H1 (cell line): ENCODE measurements around the gene IL5RA. TPM values are rescaled to one million over a fixed set of nuclear protein-coding genes. Genes with fewer than 3 reads are reported as not detected.

Source experiments
- CTCF ChIA-PET: fragments of 300-600 bp; sonication (Branson Sonifier 250); formaldehyde crosslinking; loops from one replicate; lab custom pipeline; 2021; ENCODE audit not compliant: partially characterized antibody; lab: Charles Lee
- POLR2A ChIA-PET: fragments of 300-600 bp; sonication (Branson Sonifier 250); formaldehyde crosslinking; loops from one replicate; lab custom pipeline; 2021; ENCODE audit warnings: inconsistent platforms; ENCODE audit not compliant: partially characterized antibody; lab: Charles Lee
- DNase-seq, 2 experiments: peaks; one replicate each; pipeline versions ENCODE4 v3.0.0 to v3.0.0-alpha.2; 2010 to 2022; ENCODE audit warnings: low spot score in 2 of 2, low read depth in 1 of 2, mixed read lengths in 1 of 2
- FAIRE-seq: peaks from 2 replicates; lab custom pipeline; 2011; peaks lifted over from hg19 to GRCh38; lab: Jason Lieb, UNC
- H2AFZ ChIP-seq: 2 replicates; pipeline ENCODE4 v1.8.1; 2012; ENCODE audit warnings: low read length, inconsistent platforms
- H2AK5ac ChIP-seq: 2 replicates; pipeline ENCODE4 v1.6.1; 2013; ENCODE audit warnings: low read depth, low read length
- H2BK120ac ChIP-seq: replicated peaks from 2 replicates; pipeline ENCODE3; 2013; ENCODE audit warnings: low read depth, low read length, inconsistent platforms
- H2BK12ac ChIP-seq: 2 replicates; pipeline ENCODE4 v1.6.1; 2013; ENCODE audit warnings: low read depth, low read length
- H2BK15ac ChIP-seq: 2 replicates; pipeline ENCODE4 v1.6.1; 2013; ENCODE audit warnings: low read length
- H2BK20ac ChIP-seq: 2 replicates; pipeline ENCODE4 v1.6.1; 2013; ENCODE audit warnings: low read length
- H2BK5ac ChIP-seq: 2 replicates; pipeline ENCODE4 v1.6.1; 2013; ENCODE audit warnings: low read depth, low read length
- H3K14ac ChIP-seq: 2 replicates; pipeline ENCODE4 v1.6.1; 2013; ENCODE audit warnings: inconsistent platforms; ENCODE audit not compliant: insufficient read length
- H3K18ac ChIP-seq: 2 replicates; pipeline ENCODE4 v1.6.1; 2013; ENCODE audit warnings: low read length; ENCODE audit errors: extremely low read depth
- H3K23ac ChIP-seq: 2 replicates; pipeline ENCODE4 v1.6.1; 2013; ENCODE audit warnings: inconsistent platforms; ENCODE audit not compliant: insufficient read length
- H3K23me2 ChIP-seq: 2 replicates; pipeline ENCODE4 v1.6.1; 2013; ENCODE audit warnings: low read depth, low read length
- H3K27ac ChIP-seq: 2 replicates; pipeline ENCODE4 v1.6.1; 2011; ENCODE audit warnings: low read depth, low read length, inconsistent platforms
- H3K27me3 ChIP-seq, 4 experiments: replicated peaks in 1 of 4; 1 replicate in 1 of 4; 2 replicates in 3 of 4; pipeline versions ENCODE4 v1.6.1 to v1.8.1; 2011 to 2013; ENCODE audit warnings: low read length in 3 of 4, mild to moderate bottlenecking in 3 of 4, inconsistent platforms in 2 of 4, mixed read lengths in 2 of 4, moderate library complexity in 1 of 4; ENCODE audit not compliant: control insufficient read depth in 3 of 4, insufficient read depth in 3 of 4; ENCODE audit errors: extremely low read depth in 1 of 4
- H3K36me3 ChIP-seq, 4 experiments: 2 replicates each; pipeline versions ENCODE4 v1.6.1 to v1.8.1; 2011 to 2013; ENCODE audit warnings: mild to moderate bottlenecking in 4 of 4, low read length in 3 of 4, moderate library complexity in 2 of 4, control low read depth in 1 of 4, inconsistent platforms in 1 of 4; ENCODE audit not compliant: insufficient read depth in 4 of 4, control insufficient read depth in 2 of 4
- H3K4ac ChIP-seq: replicated peaks from 2 replicates; pipeline ENCODE3; 2013; ENCODE audit warnings: low read length, low read depth, mixed read lengths, inconsistent platforms; ENCODE audit not compliant: insufficient read length
- H3K4me1 ChIP-seq, 4 experiments: replicated peaks in 1 of 4; 1 replicate in 1 of 4; 2 replicates in 3 of 4; pipeline versions ENCODE4 v1.6.1 to v1.8.1; 2011 to 2013; ENCODE audit warnings: low read length in 3 of 4, inconsistent platforms in 2 of 4, mixed read lengths in 1 of 4; ENCODE audit not compliant: insufficient read depth in 4 of 4, control insufficient read depth in 3 of 4
- H3K4me2 ChIP-seq, 2 experiments: 2 replicates each; pipeline versions ENCODE4 v1.6.1 to v1.8.1; 2011 to 2013; ENCODE audit warnings: low read depth in 2 of 2, low read length in 2 of 2, control low read depth in 1 of 2, inconsistent platforms in 1 of 2, mild to moderate bottlenecking in 1 of 2; ENCODE audit not compliant: insufficient read depth in 1 of 2
- H3K4me3 ChIP-seq, 4 experiments: fragments of 200-600, 300-600 bp in 1 of 4; sonication (generic), shearing (Covaris generic), sonication (Bioruptor Twin) in 1 of 4; 2 replicates each; pipeline versions ENCODE4 v1.5.1 to v1.8.1; 2011 to 2016; ENCODE audit warnings: low read length in 4 of 4, low read depth in 3 of 4, control low read depth in 2 of 4, inconsistent platforms in 2 of 4, mild to moderate bottlenecking in 2 of 4, mixed read lengths in 1 of 4, moderate library complexity in 1 of 4; ENCODE audit not compliant: insufficient read depth in 2 of 4; ENCODE audit errors: extremely low read depth in 1 of 4
- H3K56ac ChIP-seq: replicated peaks from 2 replicates; pipeline ENCODE3; 2013; ENCODE audit warnings: low read depth, mild to moderate bottlenecking, mixed read lengths, low read length, inconsistent platforms; ENCODE audit not compliant: insufficient read length
- H3K79me1 ChIP-seq: 2 replicates; pipeline ENCODE4 v1.6.1; 2013; ENCODE audit warnings: low read depth, low read length, control low read depth
- H3K79me2 ChIP-seq, 2 experiments: 2 replicates each; pipeline versions ENCODE4 v1.6.1 to v1.8.1; 2012 to 2013; ENCODE audit warnings: low read length in 2 of 2, mild to moderate bottlenecking in 2 of 2, inconsistent platforms in 1 of 2; ENCODE audit not compliant: insufficient read depth in 2 of 2, control insufficient read depth in 1 of 2
- H3K9ac ChIP-seq, 4 experiments: replicated peaks in 1 of 4; 1 replicate in 1 of 4; 2 replicates in 3 of 4; pipeline versions ENCODE4 v1.6.1 to v1.8.1; 2011 to 2013; ENCODE audit warnings: low read depth in 3 of 4, low read length in 3 of 4, control low read depth in 2 of 4, mild to moderate bottlenecking in 2 of 4, moderate library complexity in 2 of 4, inconsistent platforms in 1 of 4; ENCODE audit errors: extremely low read depth in 1 of 4
- H3K9me3 ChIP-seq, 2 experiments: 2 replicates each; pipeline versions ENCODE4 v1.6.1 to v1.8.1; 2012 to 2013; ENCODE audit warnings: mild to moderate bottlenecking in 2 of 2, moderate library complexity in 2 of 2, control low read depth in 1 of 2, inconsistent platforms in 1 of 2, low read depth in 1 of 2, low read length in 1 of 2, mixed read lengths in 1 of 2; ENCODE audit not compliant: insufficient read depth in 2 of 2
- H4K20me1 ChIP-seq, 2 experiments: replicated peaks in 1 of 2; 2 replicates each; pipeline versions ENCODE3 to v1.8.1; 2011 to 2013; ENCODE audit warnings: inconsistent platforms in 2 of 2, low read length in 2 of 2, mild to moderate bottlenecking in 1 of 2; ENCODE audit not compliant: insufficient read depth in 2 of 2, control insufficient read depth in 1 of 2
- H4K5ac ChIP-seq: 2 replicates; pipeline ENCODE4 v1.6.1; 2013; ENCODE audit warnings: low read length, low read depth, mixed read lengths, inconsistent platforms; ENCODE audit not compliant: insufficient read length
- H4K8ac ChIP-seq: 2 replicates; pipeline ENCODE4 v1.8.0; 2013; ENCODE audit warnings: mild to moderate bottlenecking, moderate library complexity, low read length, inconsistent platforms; ENCODE audit not compliant: insufficient read depth; ENCODE audit errors: extremely low read depth
- H4K91ac ChIP-seq: replicated peaks from 2 replicates; pipeline ENCODE3; 2013; ENCODE audit warnings: low read length, mixed read lengths, inconsistent platforms; ENCODE audit not compliant: insufficient read length
- ATF2 ChIP-seq: IDR thresholded peaks from 2 replicates; pipeline ENCODE4 v1.6.1; 2012; ENCODE audit warnings: low read length, inconsistent platforms
- ATF3 ChIP-seq: IDR thresholded peaks from 2 replicates; pipeline ENCODE4 v1.6.1; 2011; ENCODE audit warnings: low read depth, mild to moderate bottlenecking, low read length; ENCODE audit not compliant: insufficient read depth
- BRCA1 ChIP-seq: IDR thresholded peaks from 2 replicates; pipeline ENCODE4 v1.6.1; 2012; ENCODE audit warnings: low read depth, low read length, improper control_type of control experiment
- CTBP2 ChIP-seq: IDR thresholded peaks from 2 replicates; pipeline ENCODE4 v1.7.0; 2011; ENCODE audit warnings: borderline replicate concordance, mild to moderate bottlenecking, moderate library complexity, mixed read lengths, low read length; ENCODE audit not compliant: insufficient read depth, insufficient read length
- EGR1 ChIP-seq: IDR thresholded peaks from 2 replicates; pipeline ENCODE4 v1.6.1; 2011; ENCODE audit warnings: low read depth, low read length, borderline replicate concordance
- EZH2 ChIP-seq: fragments of 200-600 bp; sonication (generic); IDR thresholded peaks from 2 replicates; pipeline ENCODE4 v1.7.1; 2012; ENCODE audit warnings: low read depth, mild to moderate bottlenecking, moderate library complexity, low read length, inconsistent platforms; ENCODE audit not compliant: severe bottlenecking
- NRF1 ChIP-seq: IDR thresholded peaks from 2 replicates; pipeline ENCODE4 v1.6.1; 2011; ENCODE audit warnings: mild to moderate bottlenecking, low read depth, low read length, improper control_type of control experiment
- POU5F1 ChIP-seq: IDR thresholded peaks from 2 replicates; pipeline ENCODE4 v1.6.1; 2011; ENCODE audit warnings: low read depth, mild to moderate bottlenecking, low read length, moderate library complexity
- SIN3A ChIP-seq, 2 experiments: IDR thresholded peaks in 1 of 2; conservative IDR thresholded peaks in 1 of 2; 2 replicates each; pipeline ENCODE4 v1.6.1; 2011 to 2012; ENCODE audit warnings: low read length in 2 of 2, improper control_type of control experiment in 1 of 2, low read depth in 1 of 2, mild to moderate bottlenecking in 1 of 2
- SP1 ChIP-seq: IDR thresholded peaks from 2 replicates; pipeline ENCODE4 v1.6.1; 2011; ENCODE audit warnings: low read depth, low read length
- WGBS, 2 experiments: shearing (Covaris generic) in 1 of 2; methylation state at CpG; one replicate each; pipeline versions ENCODE4 v1.1.6 to v1.1.7; 2013 to 2015; ENCODE audit warnings: low lambda C conversion rate in 2 of 2, mixed read lengths in 2 of 2, inconsistent platforms in 1 of 2, low coverage in 1 of 2, missing lambda C conversion rate in 1 of 2; ENCODE audit not compliant: insufficient replicate concordance in 2 of 2, insufficient coverage in 1 of 2, insufficient read length in 1 of 2; ENCODE audit errors: extremely low coverage in 1 of 2, missing lambda C conversion rate in 1 of 2; 5-methylcytosine and 5-hydroxymethylcytosine counted together
- polyA plus RNA-seq, 7 experiments: library from polyadenylated mRNA; depleted of rRNA in 3 of 7; stranded (reverse) in 5 of 7; unstranded in 2 of 7; fragments of >200 nt in 5 of 7; fragments of 200-250 nt in 2 of 7; gene quantifications; 1 replicate in 5 of 7; 2 replicates in 1 of 7; 4 replicates in 1 of 7; pipeline versions ENCODE4 v1.2.1 to v1.2.3, GENCODE V29; 2011 to 2013; ENCODE audit warnings: missing spikeins in 2 of 7, mixed read lengths in 2 of 7
- total RNA-seq: library from RNA; stranded (reverse); fragmentation: NEBNext Ultra II Directional; extraction: Animal tissue kit (Norgen Biotek cat#: 25700); gene quantifications from 2 replicates; pipeline ENCODE4 v1.2.1, GENCODE V29; 2021

IL5RA gene
- total and polyA plus RNA-seq, 2 of the 8 experiments (the other 6 are each of a cell fraction or from before 2014, with no cell fraction given), result not detected

- H3K4ac ChIP-seq, result no peak overlapping the region
- 93% methylated on average over 1 of the region's 1 CpG; no CpG with 5 or more reads in 1 of the 2 experiments for WGBS, 2 experiments
- no peak for FAIRE-seq
These were observed 41.8 kb downstream of the IL5RA start for GRCh38 chr3:3068358-3068881.

More at GRCh38 chr3:3068358-3068881, 41.8 kb downstream of the IL5RA start:
- Histone ChIP-seq H3K4me2 (no peak overlapping the region), H4K91ac (no peak overlapping the region), H3K23me2 (no peaks in the 10 kb centered on the region), H3K27me3 (no peaks in the 10 kb centered on the region), H3K79me1 (no peaks in the 10 kb centered on the region), H2BK5ac (no peak overlapping the region), H2BK20ac (no peak overlapping the region), H3K79me2 (no peaks in the 10 kb centered on the region), H4K5ac (no peak overlapping the region), H3K23ac (no peak overlapping the region), H2AK5ac (no peak overlapping the region), H2BK12ac (no peak overlapping the region), H3K18ac (no peak overlapping the region), H3K14ac (no peak overlapping the region), H3K4me3 (no peak overlapping the region), H3K27ac (no peak overlapping the region), H3K56ac (no peak overlapping the region), H3K9me3 (no peaks in the 10 kb centered on the region), H2BK15ac (no peak overlapping the region), H3K4me1 (no peaks in the 10 kb centered on the region), H2AFZ (no peak overlapping the region), H4K20me1 (no peaks in the 10 kb centered on the region), H4K8ac (no peak overlapping the region), H3K36me3 (no peaks in the 10 kb centered on the region), H3K9ac (no peak overlapping the region), H2BK120ac (no peak overlapping the region)
- DNase-seq, result no peak
- no peak for TF ChIP-seq POU5F1
- TF ChIP-seq SP1, result no peak
- no peak for TF ChIP-seq SIN3A (conservative IDR thresholded peaks at IDR 0.05 in 1 of 2, IDR thresholded peaks at IDR 0.05 in 1 of 2; ENCODE audit: low read depth in 1 of 2, low read length in 2 of 2)
- no peak for TF ChIP-seq EGR1
- TF ChIP-seq EZH2, result no peak
- TF ChIP-seq BRCA1, result no peak
- TF ChIP-seq ATF3, result no peak
- TF ChIP-seq ATF2, result no peak
- TF ChIP-seq CTBP2, result no peak
- TF ChIP-seq NRF1, result no peak
- ChIA-PET POLR2A (no interaction called here), CTCF (no interaction called here)
